ENCODE results near the gene SSB.
"Not testable (repeated sequence)": the region's sequence is repeated elsewhere in the genome, so short reads cannot be mapped to it uniquely, and the experiment has no call there.

The SSB gene

DNA sequence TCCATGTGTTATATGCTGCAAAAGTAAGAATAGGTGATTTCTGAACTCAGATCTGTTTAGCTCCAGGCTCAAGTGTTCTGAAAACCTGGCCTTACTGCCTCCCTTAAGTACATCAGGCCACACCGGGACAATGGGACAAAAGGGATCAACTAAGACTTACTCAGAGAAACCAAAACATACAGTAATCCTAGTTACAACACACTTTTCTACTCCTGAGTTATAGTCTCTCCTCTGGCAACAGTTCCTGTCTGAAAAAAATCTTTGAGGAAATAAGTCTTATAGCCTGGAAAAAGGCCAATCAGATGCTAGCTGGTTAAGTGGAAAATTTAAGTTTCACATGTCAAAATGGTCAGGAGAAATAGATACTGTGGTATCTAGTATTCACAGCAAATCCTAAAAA, 20.4 kb downstream of the SSB start:
- no peak for DNase-seq (ENCODE audit: low read depth, low spot score)
- H3K27ac ChIP-seq = peak overlapping the region; percentile 53
- H3K9me3 ChIP-seq (ENCODE audit: low read depth, low read length) = no peaks in the 10 kb centered on the region
- H3K9ac ChIP-seq (ENCODE audit: insufficient read length) = no peak overlapping the region
- peaks cover 71% of the 10 kb centered on the region for H3K36me3 ChIP-seq (ENCODE audit: insufficient read depth, low read length)
- TF ChIP-seq POLR2AphosphoS5 (IDR thresholded peaks at IDR 0.05; ENCODE audit: borderline replicate concordance, low read depth, low read length) (no peak), FOXP2 (optimal IDR thresholded peaks at IDR 0.05; ENCODE audit: control extremely low read depth, extremely low read length, insufficient read depth) (no peak), EZH2 (IDR thresholded peaks at IDR 0.05) (no peak)
- no peak overlapping the region for H3K4me3 ChIP-seq

DNA sequence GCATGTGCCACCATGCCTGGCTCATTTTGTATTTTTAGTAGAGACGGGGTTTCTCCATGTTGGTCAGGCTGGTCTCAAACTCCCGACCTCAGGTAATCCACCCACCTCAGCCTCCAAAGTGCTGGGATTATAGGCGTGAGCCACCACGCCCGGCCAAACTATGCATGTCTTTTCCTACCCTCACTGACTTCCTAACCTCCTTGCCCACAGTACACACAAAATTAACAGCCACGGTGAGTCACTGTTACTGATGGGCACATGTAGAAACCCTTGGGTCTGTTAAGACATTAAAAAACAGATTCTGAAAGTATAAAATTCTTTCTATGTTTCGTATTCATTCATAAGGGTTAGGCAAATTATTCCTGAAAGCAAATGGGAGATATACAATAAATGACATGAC, 21.4 kb downstream of the SSB start:
- not testable (repeated sequence) for H3K4me3 ChIP-seq; H3K9me3 ChIP-seq (ENCODE audit: low read depth, low read length); H3K27ac ChIP-seq; H3K9ac ChIP-seq (ENCODE audit: insufficient read length); DNase-seq (ENCODE audit: low read depth, low spot score)
- peaks cover 66% of the 10 kb centered on the region for H3K36me3 ChIP-seq (ENCODE audit: insufficient read depth, low read length)

DNA sequence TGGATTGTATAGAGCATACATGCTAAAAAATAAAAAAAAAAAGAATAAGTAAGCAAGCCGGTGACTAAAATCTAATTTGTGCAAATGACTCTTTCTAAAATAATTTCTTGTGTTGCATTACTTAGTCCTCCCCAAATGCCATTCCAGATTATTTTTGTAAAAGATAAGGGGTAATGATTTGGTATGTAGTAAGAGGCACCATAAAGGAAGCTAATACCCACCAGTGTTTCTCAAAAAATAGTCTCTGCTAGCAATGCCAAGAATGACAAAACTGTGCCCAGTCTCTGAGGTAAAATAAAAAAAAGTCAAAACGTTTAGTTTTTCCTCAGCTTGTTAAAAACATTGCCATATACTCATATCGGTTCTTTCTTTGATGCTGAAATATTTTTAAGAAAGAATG, 23.4 kb downstream of the SSB start:
- Histone ChIP-seq H3K9me3 (ENCODE audit: low read depth, low read length) (no peaks in the 10 kb centered on the region), H3K27ac (no peak overlapping the region), H3K9ac (ENCODE audit: insufficient read length) (no peak overlapping the region), H3K4me3 (no peak overlapping the region), H3K36me3 (ENCODE audit: insufficient read depth, low read length) (peaks cover 46% of the 10 kb centered on the region)
- no peak for DNase-seq (ENCODE audit: low read depth, low spot score)
- TF ChIP-seq EZH2 (IDR thresholded peaks at IDR 0.05) (no peak), POLR2AphosphoS5 (IDR thresholded peaks at IDR 0.05; ENCODE audit: borderline replicate concordance, low read depth, low read length) (no peak), FOXP2 (optimal IDR thresholded peaks at IDR 0.05; ENCODE audit: control extremely low read depth, extremely low read length, insufficient read depth) (no peak)

DNA sequence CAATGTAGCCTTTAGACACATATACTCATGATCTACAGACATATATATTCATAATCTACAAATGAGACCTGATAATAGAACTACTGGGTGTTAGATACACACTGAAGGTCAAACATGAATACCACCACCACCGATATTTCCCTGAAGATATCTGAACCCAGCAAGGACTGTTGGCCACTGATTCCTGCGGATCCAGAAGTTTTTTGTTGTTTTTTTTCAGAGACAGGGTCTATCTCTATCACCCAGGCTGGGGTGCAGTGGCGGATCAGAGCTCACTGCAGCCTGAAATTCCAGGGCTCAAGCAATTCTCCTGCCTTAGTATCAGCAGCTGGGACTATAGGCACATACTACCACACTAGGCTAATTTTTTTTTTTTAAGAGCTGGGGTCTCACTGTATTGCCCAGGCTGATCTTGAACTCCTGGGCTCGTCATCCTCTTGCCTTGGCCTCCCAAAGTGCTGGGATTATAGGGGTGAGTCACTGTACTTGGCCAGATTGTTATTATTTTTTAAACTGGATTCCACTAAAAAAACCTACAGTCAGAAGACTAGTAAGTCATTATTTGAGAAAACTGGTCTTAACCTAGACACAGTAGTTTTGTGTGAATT, 24.2 kb downstream of the SSB start:
- H3K9ac ChIP-seq (ENCODE audit: insufficient read length) = no peak overlapping the region
- no peak for TF ChIP-seq EZH2 (IDR thresholded peaks at IDR 0.05)
- TF ChIP-seq POLR2AphosphoS5 (IDR thresholded peaks at IDR 0.05; ENCODE audit: borderline replicate concordance, low read depth, low read length) = no peak
- no peak for TF ChIP-seq FOXP2 (optimal IDR thresholded peaks at IDR 0.05; ENCODE audit: control extremely low read depth, extremely low read length, insufficient read depth)
- no peak for DNase-seq (ENCODE audit: low read depth, low spot score)
- H3K9me3 ChIP-seq (ENCODE audit: low read depth, low read length) = no peaks in the 10 kb centered on the region
- peak overlapping the region; percentile 97 for H3K4me3 ChIP-seq
- H3K27ac ChIP-seq = no peak overlapping the region
- H3K36me3 ChIP-seq (ENCODE audit: insufficient read depth, low read length) = peaks cover 38% of the 10 kb centered on the region

DNA sequence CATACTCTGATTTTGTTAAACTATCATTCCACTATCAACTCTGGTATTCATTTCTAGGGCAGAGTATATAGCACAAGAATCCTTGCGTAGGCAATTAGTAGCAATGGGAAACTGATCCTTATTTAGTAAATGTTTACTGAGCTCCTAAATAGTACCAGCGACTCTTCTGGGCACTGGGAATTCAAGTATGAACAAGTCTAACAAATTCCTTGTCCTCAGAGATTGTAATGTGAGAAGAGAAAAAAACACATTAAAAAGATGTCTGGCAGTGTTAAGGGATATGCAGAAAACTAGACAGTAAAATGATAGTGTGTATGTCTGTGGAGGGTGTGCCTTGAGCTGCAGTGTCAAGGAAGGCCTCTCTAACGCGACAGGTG, 25.3 kb downstream of the SSB start:
- Histone ChIP-seq H3K9me3 (ENCODE audit: low read depth, low read length) (no peaks in the 10 kb centered on the region), H3K4me3 (peak overlapping the region; percentile 97), H3K36me3 (ENCODE audit: insufficient read depth, low read length) (peaks cover 27% of the 10 kb centered on the region), H3K27ac (no peak overlapping the region), H3K9ac (ENCODE audit: insufficient read length) (peak overlapping the region; percentile 93)
- TF ChIP-seq FOXP2 (optimal IDR thresholded peaks at IDR 0.05; ENCODE audit: control extremely low read depth, extremely low read length, insufficient read depth) (no peak), EZH2 (IDR thresholded peaks at IDR 0.05) (no peak), POLR2AphosphoS5 (IDR thresholded peaks at IDR 0.05; ENCODE audit: borderline replicate concordance, low read depth, low read length) (no peak)
- no peak for DNase-seq (ENCODE audit: low read depth, low spot score)

DNA sequence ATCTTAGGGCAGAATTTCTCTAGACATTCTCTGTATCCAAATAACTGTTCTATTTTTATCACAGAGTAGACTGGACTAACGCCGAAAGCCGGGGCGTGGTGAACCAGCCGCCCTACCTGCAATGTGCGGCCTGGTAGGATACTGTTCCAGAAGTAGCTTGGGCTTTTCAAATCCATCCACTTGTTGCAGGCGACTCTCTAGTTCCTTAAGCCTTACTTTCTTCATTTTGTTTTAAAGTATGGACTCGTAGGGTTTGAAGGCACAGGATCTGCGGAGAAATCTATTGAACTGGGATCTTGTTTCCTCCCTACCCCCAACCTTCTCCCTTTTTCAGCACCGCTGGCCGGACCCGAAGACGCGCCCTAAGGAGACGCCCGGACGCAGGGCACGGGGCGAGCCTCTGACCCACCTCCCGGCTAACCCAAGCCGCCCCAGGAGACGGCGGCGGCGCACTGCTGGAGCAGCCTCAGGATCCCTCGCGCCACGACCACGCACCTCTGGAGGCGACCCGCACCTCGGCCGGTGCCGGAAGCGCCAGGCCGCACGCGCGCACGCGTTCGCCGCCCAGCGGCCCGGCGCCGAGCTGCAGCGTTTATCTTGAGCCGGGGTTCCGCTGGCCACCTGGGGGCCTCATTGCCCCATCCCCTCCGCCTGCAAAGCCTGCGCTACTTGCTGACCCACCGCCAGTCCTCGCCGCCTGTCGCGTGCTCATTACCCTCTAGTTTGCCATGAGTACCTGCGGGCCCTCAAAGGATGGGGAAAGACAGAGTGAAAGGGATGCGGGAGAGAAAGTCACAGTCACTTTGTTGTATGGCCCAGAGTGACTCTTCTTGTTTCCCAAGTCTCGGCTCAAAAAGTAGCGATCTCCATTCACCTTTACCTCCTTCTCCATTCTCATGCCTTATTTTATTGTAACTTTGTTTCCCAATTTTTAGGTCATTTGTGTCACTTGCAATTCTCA, 26.0 kb downstream of the SSB start, which contains the start of gene METTL5:
Gene METTL5, minus strand, starts transcription at position 533 of the 961 bp plus-strand sequence. Its CDS starts 308 bp downstream, at position 225.
- TF ChIP-seq FOXP2 (optimal IDR thresholded peaks at IDR 0.05; ENCODE audit: control extremely low read depth, extremely low read length, insufficient read depth) (no peak), EZH2 (IDR thresholded peaks at IDR 0.05) (no peak), POLR2AphosphoS5 (IDR thresholded peaks at IDR 0.05; ENCODE audit: borderline replicate concordance, low read depth, low read length) (peak; percentile 85)
- peaks cover 22% of the 10 kb centered on the region for H3K36me3 ChIP-seq (ENCODE audit: insufficient read depth, low read length)
- no peaks in the 10 kb centered on the region for H3K9me3 ChIP-seq (ENCODE audit: low read depth, low read length)
- H3K9ac ChIP-seq (ENCODE audit: insufficient read length) = peak within 1 kb of the TSS; percentile 93
- H3K4me3 ChIP-seq = peak within 1 kb of the TSS; percentile 97
- DNase-seq (ENCODE audit: low read depth, low spot score) = no peak
- H3K27ac ChIP-seq = no peak within 1 kb of the TSS

DNA sequence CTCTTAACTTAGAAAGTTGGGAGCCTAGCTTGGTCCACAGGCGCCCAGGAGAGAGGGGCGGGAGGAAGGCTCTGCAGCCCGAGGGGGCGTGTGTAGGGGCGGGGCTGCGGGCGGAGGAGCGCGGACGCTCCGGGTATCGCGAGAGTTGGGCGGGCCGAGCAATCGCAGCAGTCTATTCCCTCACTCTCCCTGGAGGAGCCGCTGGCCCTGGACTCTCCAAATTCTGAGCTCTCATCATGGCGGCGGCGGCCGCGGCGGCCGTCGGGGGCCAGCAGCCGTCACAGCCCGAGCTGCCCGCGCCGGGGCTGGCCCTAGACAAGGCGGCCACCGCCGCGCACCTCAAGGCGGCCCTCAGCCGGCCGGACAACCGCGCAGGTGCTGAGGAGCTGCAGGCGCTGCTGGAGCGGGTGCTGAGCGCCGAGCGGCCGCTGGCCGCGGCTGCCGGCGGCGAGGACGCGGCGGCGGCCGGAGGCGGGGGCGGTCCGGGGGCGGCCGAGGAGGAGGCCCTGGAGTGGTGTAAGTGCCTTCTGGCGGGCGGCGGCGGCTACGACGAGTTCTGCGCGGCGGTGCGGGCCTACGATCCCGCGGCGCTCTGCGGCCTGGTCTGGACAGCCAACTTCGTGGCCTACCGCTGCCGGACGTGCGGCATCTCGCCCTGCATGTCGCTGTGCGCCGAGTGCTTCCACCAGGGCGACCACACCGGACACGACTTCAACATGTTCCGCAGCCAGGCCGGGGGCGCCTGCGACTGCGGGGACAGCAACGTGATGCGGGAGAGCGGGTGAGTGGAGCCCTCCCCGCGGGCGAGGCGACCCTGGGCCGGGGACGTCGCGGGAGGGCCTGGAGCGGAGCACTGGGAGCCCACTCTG, 28.8 kb downstream of the SSB start, which contains the start of gene UBR3:
Gene UBR3, plus strand, starts transcription at position 183 of the 869 bp plus-strand sequence. Its CDS starts 54 bp downstream, at position 237.
- no peaks in the 10 kb centered on the region for H3K9me3 ChIP-seq (ENCODE audit: low read depth, low read length)
- peaks cover 10% of the 10 kb centered on the region; the same call in 1 of the 2 replicates for H3K36me3 ChIP-seq (ENCODE audit: insufficient read depth, low read length)
- H3K27ac ChIP-seq = no peak within 1 kb of the TSS
- H3K9ac ChIP-seq (ENCODE audit: insufficient read length) = peak within 1 kb of the TSS; percentile 80
- DNase-seq (ENCODE audit: low read depth, low spot score) = no peak
- TF ChIP-seq FOXP2 (optimal IDR thresholded peaks at IDR 0.05; ENCODE audit: control extremely low read depth, extremely low read length, insufficient read depth) (no peak), POLR2AphosphoS5 (IDR thresholded peaks at IDR 0.05; ENCODE audit: borderline replicate concordance, low read depth, low read length) (peak; percentile 78), EZH2 (IDR thresholded peaks at IDR 0.05) (no peak)
- H3K4me3 ChIP-seq = peak within 1 kb of the TSS; percentile 93

Data from SK-N-MC (cell line).